Astrocyte (in vitro differentiated cells and primary cell): ENCODE measurements around the gene ZDHHC14.

Experiments
- EZH2 ChIP-seq: IDR thresholded peaks from 2 replicates; pipeline ENCODE4 v1.6.1; 2012; ENCODE audit warnings: mild to moderate bottlenecking, low read length, inconsistent platforms; ENCODE audit not compliant: insufficient read depth
- TF ChIP-seq, protein P1 (sequence below): IDR thresholded peaks from 2 replicates; pipeline ENCODE4 v1.5.1; 2011; ENCODE audit warnings: low read depth, mild to moderate bottlenecking, inconsistent platforms, low read length, moderate library complexity; ENCODE audit not compliant: insufficient read depth

DNA sequence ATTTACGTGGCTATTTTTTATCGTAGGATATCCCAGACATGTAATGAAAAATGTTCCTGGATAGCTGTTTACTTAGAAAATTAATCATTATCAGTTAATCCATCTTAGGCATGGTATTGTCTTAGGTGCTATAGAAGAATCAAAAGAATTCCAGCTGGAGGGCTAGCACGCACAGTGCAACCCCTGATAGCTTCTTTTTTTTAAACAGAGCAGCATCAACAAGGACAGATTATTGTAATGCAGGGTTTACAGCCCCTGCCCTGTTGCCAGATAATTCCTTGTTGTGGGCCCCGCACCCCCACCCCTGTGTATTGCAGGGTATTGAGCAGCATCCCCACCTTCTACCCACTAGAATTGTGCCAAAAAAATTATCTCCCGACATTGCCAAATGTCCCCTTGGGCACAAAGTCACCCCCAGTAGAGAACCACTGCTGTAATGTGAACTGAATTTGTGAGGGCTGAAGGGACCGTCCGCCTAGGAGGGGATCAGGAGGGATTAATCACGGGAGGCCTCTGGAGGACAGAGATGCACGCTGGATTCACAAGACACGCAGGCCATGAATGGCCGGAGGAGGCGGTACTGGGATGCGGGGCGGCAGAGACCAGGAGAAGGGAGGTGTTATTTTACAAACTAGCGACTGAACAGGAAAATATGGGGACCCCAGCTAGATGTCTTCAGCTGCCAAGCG lies 174.6 kb downstream of the ZDHHC14 start:
- TF ChIP-seq, protein P1, sequence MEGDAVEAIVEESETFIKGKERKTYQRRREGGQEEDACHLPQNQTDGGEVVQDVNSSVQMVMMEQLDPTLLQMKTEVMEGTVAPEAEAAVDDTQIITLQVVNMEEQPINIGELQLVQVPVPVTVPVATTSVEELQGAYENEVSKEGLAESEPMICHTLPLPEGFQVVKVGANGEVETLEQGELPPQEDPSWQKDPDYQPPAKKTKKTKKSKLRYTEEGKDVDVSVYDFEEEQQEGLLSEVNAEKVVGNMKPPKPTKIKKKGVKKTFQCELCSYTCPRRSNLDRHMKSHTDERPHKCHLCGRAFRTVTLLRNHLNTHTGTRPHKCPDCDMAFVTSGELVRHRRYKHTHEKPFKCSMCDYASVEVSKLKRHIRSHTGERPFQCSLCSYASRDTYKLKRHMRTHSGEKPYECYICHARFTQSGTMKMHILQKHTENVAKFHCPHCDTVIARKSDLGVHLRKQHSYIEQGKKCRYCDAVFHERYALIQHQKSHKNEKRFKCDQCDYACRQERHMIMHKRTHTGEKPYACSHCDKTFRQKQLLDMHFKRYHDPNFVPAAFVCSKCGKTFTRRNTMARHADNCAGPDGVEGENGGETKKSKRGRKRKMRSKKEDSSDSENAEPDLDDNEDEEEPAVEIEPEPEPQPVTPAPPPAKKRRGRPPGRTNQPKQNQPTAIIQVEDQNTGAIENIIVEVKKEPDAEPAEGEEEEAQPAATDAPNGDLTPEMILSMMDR: no peak
- no peak for TF ChIP-seq EZH2
